Measurements from ENCODE around the gene NAV2.

Gene NAV2

GRCh38 chr11:19730373-19730772 is 17.7 kb downstream of the NAV2 start:
- in situ Hi-C loops (cut with HindIII; ENCODE audit: low sequenced_read_pairs): no loop called here
- no peak overlapping the region for H3K4me3 ChIP-seq (ENCODE audit: low read depth, low read length)
- no peak for DNase-seq (ENCODE audit: low read depth)
- TF ChIP-seq, protein P1, sequence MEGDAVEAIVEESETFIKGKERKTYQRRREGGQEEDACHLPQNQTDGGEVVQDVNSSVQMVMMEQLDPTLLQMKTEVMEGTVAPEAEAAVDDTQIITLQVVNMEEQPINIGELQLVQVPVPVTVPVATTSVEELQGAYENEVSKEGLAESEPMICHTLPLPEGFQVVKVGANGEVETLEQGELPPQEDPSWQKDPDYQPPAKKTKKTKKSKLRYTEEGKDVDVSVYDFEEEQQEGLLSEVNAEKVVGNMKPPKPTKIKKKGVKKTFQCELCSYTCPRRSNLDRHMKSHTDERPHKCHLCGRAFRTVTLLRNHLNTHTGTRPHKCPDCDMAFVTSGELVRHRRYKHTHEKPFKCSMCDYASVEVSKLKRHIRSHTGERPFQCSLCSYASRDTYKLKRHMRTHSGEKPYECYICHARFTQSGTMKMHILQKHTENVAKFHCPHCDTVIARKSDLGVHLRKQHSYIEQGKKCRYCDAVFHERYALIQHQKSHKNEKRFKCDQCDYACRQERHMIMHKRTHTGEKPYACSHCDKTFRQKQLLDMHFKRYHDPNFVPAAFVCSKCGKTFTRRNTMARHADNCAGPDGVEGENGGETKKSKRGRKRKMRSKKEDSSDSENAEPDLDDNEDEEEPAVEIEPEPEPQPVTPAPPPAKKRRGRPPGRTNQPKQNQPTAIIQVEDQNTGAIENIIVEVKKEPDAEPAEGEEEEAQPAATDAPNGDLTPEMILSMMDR (IDR thresholded peaks at IDR 0.05; ENCODE audit: low read depth, low read length, missing control alignments): no peak

- no peak for DNase-seq (ENCODE audit: low read depth)
- in situ Hi-C loops (cut with HindIII; ENCODE audit: low sequenced_read_pairs): no loop called here
- H3K4me3 ChIP-seq (ENCODE audit: low read depth, low read length): no peak overlapping the region
- TF ChIP-seq, protein P1 (IDR thresholded peaks at IDR 0.05; ENCODE audit: low read depth, low read length, missing control alignments): no peak
Observed at GRCh38 chr11:19734171-19734570, 21.5 kb downstream of the NAV2 start.

DNA sequence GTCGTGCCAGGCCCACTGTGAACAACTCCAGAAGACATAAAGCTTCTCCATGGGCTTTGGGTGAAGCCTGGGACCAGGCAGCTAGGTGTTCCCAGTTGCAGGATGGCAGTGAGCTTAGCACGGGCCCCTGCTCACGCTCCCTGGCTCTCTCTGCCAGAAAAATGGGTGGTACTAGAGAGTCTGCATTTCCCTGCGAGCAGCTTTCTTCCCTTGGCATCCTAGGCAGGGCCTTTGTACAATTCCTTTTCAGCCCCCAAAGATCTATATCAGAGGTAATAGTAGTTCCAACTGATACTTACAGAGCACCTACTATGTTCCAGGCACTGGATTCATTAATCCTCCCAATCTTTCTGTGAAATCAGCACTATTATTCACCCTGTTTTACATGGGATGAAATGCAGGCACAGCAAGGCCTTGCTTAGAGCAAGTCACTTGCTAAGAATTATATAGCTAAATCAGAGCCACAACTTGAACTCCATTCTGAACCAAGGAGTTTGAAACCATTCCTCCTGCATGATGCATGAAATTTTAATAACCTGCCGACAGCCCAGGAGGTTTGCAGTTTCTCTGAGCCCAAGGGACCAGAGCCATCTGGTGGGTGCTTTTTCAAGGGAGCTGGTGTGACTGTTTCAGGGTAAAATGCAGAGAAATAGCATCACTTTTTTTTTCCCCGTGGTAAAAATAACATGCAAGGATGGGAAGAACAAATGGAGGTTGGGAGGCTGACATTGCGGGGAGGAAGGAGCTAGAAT is 22.7 kb downstream of the NAV2 start:
- in situ Hi-C loops (cut with HindIII; ENCODE audit: low sequenced_read_pairs): no loop called here
- no peak overlapping the region for H3K4me3 ChIP-seq (ENCODE audit: low read depth, low read length)
- TF ChIP-seq, protein P1 (IDR thresholded peaks at IDR 0.05; ENCODE audit: low read depth, low read length, missing control alignments): peak; percentile 33
- no peak for DNase-seq (ENCODE audit: low read depth)

GRCh38 chr11:19735909-19736498 is 23.4 kb downstream of the NAV2 start:
- no peak for DNase-seq (ENCODE audit: low read depth)
- in situ Hi-C loops (cut with HindIII; ENCODE audit: low sequenced_read_pairs): no loop called here
- TF ChIP-seq, protein P1 (IDR thresholded peaks at IDR 0.05; ENCODE audit: low read depth, low read length, missing control alignments): no peak
- no peak overlapping the region for H3K4me3 ChIP-seq (ENCODE audit: low read depth, low read length)

DNA sequence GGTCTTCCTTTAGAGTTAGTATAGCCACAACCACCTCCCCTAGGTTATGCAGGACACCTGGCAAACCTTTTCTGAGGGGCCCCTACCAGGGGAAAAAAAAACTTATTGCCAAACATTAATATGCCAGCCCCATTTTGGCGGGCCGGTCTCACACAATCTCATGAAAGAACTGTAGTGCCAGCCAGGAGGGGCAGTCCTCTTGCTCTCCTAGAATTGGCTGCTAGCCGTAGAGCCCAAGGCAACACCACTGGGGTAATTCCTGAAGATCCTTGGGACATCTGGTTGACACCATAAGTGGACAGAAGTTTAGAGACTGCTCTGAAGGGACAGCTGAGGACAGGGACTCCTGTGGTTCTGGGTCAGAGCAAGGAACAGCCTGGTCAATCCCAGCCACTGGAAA is 24.2 kb downstream of the NAV2 start:
- TF ChIP-seq, protein P1 (IDR thresholded peaks at IDR 0.05; ENCODE audit: low read depth, low read length, missing control alignments): no peak
- DNase-seq (ENCODE audit: low read depth): no peak
- no peak overlapping the region for H3K4me3 ChIP-seq (ENCODE audit: low read depth, low read length)
- in situ Hi-C loops (cut with HindIII; ENCODE audit: low sequenced_read_pairs): no loop called here

- DNase-seq (ENCODE audit: low read depth): no peak
- H3K4me3 ChIP-seq (ENCODE audit: low read depth, low read length): no peak overlapping the region
- in situ Hi-C loops (cut with HindIII; ENCODE audit: low sequenced_read_pairs): no loop called here
- TF ChIP-seq, protein P1 (IDR thresholded peaks at IDR 0.05; ENCODE audit: low read depth, low read length, missing control alignments): no peak
Observed at GRCh38 chr11:19737575-19737974, 24.9 kb downstream of the NAV2 start.

All from astrocyte of the cerebellum (primary cell).